B cell (primary cell): ENCODE measurements around the gene DLAT. TPM values are rescaled to one million over a fixed set of nuclear protein-coding genes. Genes with fewer than 3 reads are reported as not detected.
"Not testable (repeated sequence)": the region's sequence is repeated elsewhere in the genome, so short reads cannot be mapped to it uniquely, and the experiment has no call there.

Experiments
- ATAC-seq: fragments of 200-7000 bp; cut with Tn5 transposase; one replicate; pipeline ENCODE4 v1.10.0; 2021; ENCODE audit warnings: low read depth, mild to moderate bottlenecking, moderate number of reproducible peaks, moderate library complexity
- CTCF ChIA-PET: fragments of 350-600 bp; sonication (Branson Sonifier 250); formaldehyde crosslinking; loops from one replicate; lab custom pipeline; 2021; ENCODE audit warnings: antibody characterized with exemption, inconsistent platforms; lab: Charles Lee
- POLR2A ChIA-PET: fragments of 350-600 bp; sonication (Branson Sonifier 250); formaldehyde crosslinking; loops from one replicate; lab custom pipeline; 2021; ENCODE audit warnings: antibody characterized with exemption; lab: Charles Lee
- DNase-seq: peaks from one replicate; pipeline ENCODE4 v3.0.0; 2013
- H2AFZ ChIP-seq: 2 replicates; pipeline ENCODE4 v1.6.1; 2012; ENCODE audit warnings: mild to moderate bottlenecking, low read depth, low read length; ENCODE audit not compliant: insufficient read depth, poor library complexity, severe bottlenecking
- H3K27ac ChIP-seq, 2 donors: 1 replicate in 1 of 2; 2 replicates in 1 of 2; pipeline ENCODE4 v1.5.1; 2012 to 2013; ENCODE audit warnings: low read length in 2 of 2, mild to moderate bottlenecking in 2 of 2, moderate library complexity in 1 of 2
- H3K27me3 ChIP-seq, 4 experiments: fragments of 200-600 bp in 1 of 4; sonication (generic) in 1 of 4; replicated peaks in 1 of 4; 1 replicate in 2 of 4; 2 replicates in 2 of 4; pipeline versions ENCODE4 v1.6.1 to v1.7.0; 2013 to 2016; ENCODE audit warnings: low read length in 3 of 4, mild to moderate bottlenecking in 2 of 4, mixed read lengths in 1 of 4, moderate library complexity in 1 of 4; ENCODE audit not compliant: insufficient read depth in 4 of 4, control insufficient read depth in 3 of 4; ENCODE audit errors: control extremely low read depth in 1 of 4
- H3K36me3 ChIP-seq, 2 experiments: replicated peaks in 1 of 2; 1 replicate in 1 of 2; 2 replicates in 1 of 2; pipeline versions ENCODE4 v1.6.1 to v1.7.1; 2013; ENCODE audit warnings: low read length in 1 of 2; ENCODE audit not compliant: insufficient read depth in 2 of 2, control insufficient read depth in 1 of 2; ENCODE audit errors: control extremely low read depth in 1 of 2, extremely low read depth in 1 of 2
- H3K4me1 ChIP-seq, 2 donors: fragments of 200-600 bp in 1 of 2; sonication (generic) in 1 of 2; 1 replicate in 1 of 2; 2 replicates in 1 of 2; pipeline versions ENCODE4 v1.5.1 to v1.6.1; 2013 to 2017; ENCODE audit warnings: low read length in 2 of 2; ENCODE audit not compliant: control insufficient read depth in 2 of 2, insufficient read depth in 2 of 2
- H3K4me2 ChIP-seq: replicated peaks from 2 replicates; pipeline ENCODE3; 2012; ENCODE audit warnings: mild to moderate bottlenecking, low read depth, low read length; ENCODE audit not compliant: poor library complexity, severe bottlenecking
- H3K4me3 ChIP-seq, 5 experiments: fragments of 200-600 bp in 1 of 5; sonication (generic) in 1 of 5; 1 replicate in 3 of 5; 2 replicates in 2 of 5; pipeline versions ENCODE4 v1.5.1 to v1.7.0; 2011 to 2016; ENCODE audit warnings: low read length in 4 of 5, mild to moderate bottlenecking in 4 of 5, low read depth in 2 of 5, control low read depth in 1 of 5, moderate library complexity in 1 of 5; ENCODE audit not compliant: insufficient read depth in 1 of 5; ENCODE audit errors: control extremely low read depth in 1 of 5, extremely low read depth in 1 of 5
- H3K79me2 ChIP-seq: fragments of 200-600 bp; sonication (generic); one replicate; pipeline ENCODE4 v1.6.0; 2016; ENCODE audit warnings: low read length; ENCODE audit not compliant: control insufficient read depth, insufficient read depth
- H3K9ac ChIP-seq: fragments of 200-600 bp; sonication (generic); 2 replicates; pipeline ENCODE4 v1.6.1; 2017; ENCODE audit warnings: mild to moderate bottlenecking, low read length, moderate library complexity
- H3K9me3 ChIP-seq, 3 donors: one replicate each; pipeline versions ENCODE4 v1.6.1 to v1.7.1; 2013; ENCODE audit warnings: low read length in 2 of 3; ENCODE audit not compliant: control insufficient read depth in 2 of 3, insufficient read depth in 1 of 3; ENCODE audit errors: control extremely low read depth in 1 of 3
- H4K20me1 ChIP-seq: 2 replicates; pipeline ENCODE4 v1.6.0; 2012; ENCODE audit warnings: mild to moderate bottlenecking, low read length; ENCODE audit not compliant: insufficient read depth, control insufficient read depth, poor library complexity, severe bottlenecking
- H3K27ac Mint-ChIP-seq: one replicate; pipeline ENCODE4 v1.8.0; 2021; ENCODE audit warnings: mixed read lengths
- H3K27me3 Mint-ChIP-seq: one replicate; pipeline ENCODE4 v1.8.0; 2021; ENCODE audit warnings: mixed read lengths
- H3K4me1 Mint-ChIP-seq: one replicate; pipeline ENCODE4 v1.8.0; 2021; ENCODE audit warnings: mixed read lengths
- H3K4me3 Mint-ChIP-seq: one replicate; pipeline ENCODE4 v1.8.0; 2021; ENCODE audit warnings: mixed read lengths
- H3K9me3 Mint-ChIP-seq: one replicate; pipeline ENCODE4 v1.8.0; 2022; ENCODE audit warnings: mixed read lengths; ENCODE audit not compliant: insufficient read depth
- EZH2 ChIP-seq: IDR thresholded peaks from 2 replicates; pipeline ENCODE4 v1.6.1; 2012; ENCODE audit warnings: borderline replicate concordance, low read depth, mild to moderate bottlenecking, moderate library complexity, low read length; ENCODE audit not compliant: insufficient read depth, poor library complexity, severe bottlenecking
- WGBS: methylation state at CpG from one replicate; pipeline ENCODE4 v1.1.5; 2013; ENCODE audit warnings: missing lambda C conversion rate; ENCODE audit not compliant: insufficient coverage; 5-methylcytosine and 5-hydroxymethylcytosine counted together
- intact Hi-C: fragments of 100-400 bp; cut with micrococcal nuclease; formaldehyde crosslinking; loops from one replicate; pipeline ENCODE4 v1.10.0; 2022
- polyA plus RNA-seq: library from polyadenylated mRNA; depleted of rRNA; stranded (reverse); fragments of >200 nt; gene quantifications from 2 replicates; pipeline ENCODE4 v1.2.3, GENCODE V29; 2012
- total RNA-seq, 2 donors: library from RNA; stranded (reverse); fragments of 120-200 nt in 1 of 2; gene quantifications; 1 replicate in 1 of 2; 2 replicates in 1 of 2; pipeline versions ENCODE4 v1.2.3 to v1.2.4, GENCODE V29; 2013 to 2022
- TF ChIP-seq, protein P1 (sequence below): fragments of 200-600 bp; IDR thresholded peaks from one replicate; pipeline ENCODE4 v1.8.0; 2022; ENCODE audit warnings: antibody characterized with exemption, mild to moderate bottlenecking

Gene DLAT
- total and polyA plus RNA-seq, 2 donors (not counting 1 experiment from before 2014, with no cell fraction given) = 8.9 to 19.8 TPM

GRCh38 chr11:112005422-112006094 lies 19.6 kb upstream of the DLAT start:
- CTCF ChIA-PET = interaction anchor here (1.5 kb wide), 1 partner anchor 81 kb away, joined by 3 read pairs; the partner anchor contains the start of genes SDHD and TIMM8B
- Histone ChIP-seq H3K4me1 (peaks cover 0 to 5% of the 10 kb centered on the region in 2 donors), H4K20me1 (no peaks in the 10 kb centered on the region), H3K27ac (no peak overlapping the region), H3K36me3 (no peaks in the 10 kb centered on the region), H3K9ac (no peak overlapping the region), H3K9me3 (no peaks in the 10 kb centered on the region), H3K4me2 (no peak overlapping the region), H3K4me3 (no peak overlapping the region), H3K79me2 (no peaks in the 10 kb centered on the region), H3K27me3 (no peaks in the 10 kb centered on the region), H2AFZ (no peak overlapping the region)
- peaks cover 4% of the 10 kb centered on the region for H3K4me1 Mint-ChIP-seq
- no peak overlapping the region for H3K27ac Mint-ChIP-seq
- no peak for ATAC-seq
- H3K4me3 Mint-ChIP-seq = no peak overlapping the region
- DNase-seq = no peak
- WGBS = 89% methylated on average over 9 of the region's 11 CpGs
- H3K9me3 Mint-ChIP-seq = no peaks in the 10 kb centered on the region
- intact Hi-C loops = no loop called here
- POLR2A ChIA-PET = no interaction called here
- TF ChIP-seq, protein P1, sequence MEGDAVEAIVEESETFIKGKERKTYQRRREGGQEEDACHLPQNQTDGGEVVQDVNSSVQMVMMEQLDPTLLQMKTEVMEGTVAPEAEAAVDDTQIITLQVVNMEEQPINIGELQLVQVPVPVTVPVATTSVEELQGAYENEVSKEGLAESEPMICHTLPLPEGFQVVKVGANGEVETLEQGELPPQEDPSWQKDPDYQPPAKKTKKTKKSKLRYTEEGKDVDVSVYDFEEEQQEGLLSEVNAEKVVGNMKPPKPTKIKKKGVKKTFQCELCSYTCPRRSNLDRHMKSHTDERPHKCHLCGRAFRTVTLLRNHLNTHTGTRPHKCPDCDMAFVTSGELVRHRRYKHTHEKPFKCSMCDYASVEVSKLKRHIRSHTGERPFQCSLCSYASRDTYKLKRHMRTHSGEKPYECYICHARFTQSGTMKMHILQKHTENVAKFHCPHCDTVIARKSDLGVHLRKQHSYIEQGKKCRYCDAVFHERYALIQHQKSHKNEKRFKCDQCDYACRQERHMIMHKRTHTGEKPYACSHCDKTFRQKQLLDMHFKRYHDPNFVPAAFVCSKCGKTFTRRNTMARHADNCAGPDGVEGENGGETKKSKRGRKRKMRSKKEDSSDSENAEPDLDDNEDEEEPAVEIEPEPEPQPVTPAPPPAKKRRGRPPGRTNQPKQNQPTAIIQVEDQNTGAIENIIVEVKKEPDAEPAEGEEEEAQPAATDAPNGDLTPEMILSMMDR = no peak
- no peak for TF ChIP-seq EZH2
- peaks cover 24% of the 10 kb centered on the region for H3K27me3 Mint-ChIP-seq

- CTCF ChIA-PET, H3K9me3 Mint-ChIP-seq, intact Hi-C loops, H3K27me3 ChIP-seq, H3K9ac ChIP-seq, H4K20me1 ChIP-seq, H2AFZ ChIP-seq, ATAC-seq, H3K36me3 ChIP-seq, H3K79me2 ChIP-seq, POLR2A ChIA-PET, H3K4me2 ChIP-seq, H3K4me1 ChIP-seq, H3K4me3 ChIP-seq, DNase-seq, H3K27ac ChIP-seq, H3K27ac Mint-ChIP-seq, H3K4me3 Mint-ChIP-seq, H3K9me3 ChIP-seq, H3K4me1 Mint-ChIP-seq: not testable (repeated sequence)
- 87% methylated on average over 4 of the region's 4 CpGs for WGBS
- H3K27me3 Mint-ChIP-seq = peaks cover 19% of the 10 kb centered on the region
Observed at GRCh38 chr11:112006095-112006441, 19.1 kb upstream of the DLAT start.

- H3K79me2 ChIP-seq, H3K9me3 ChIP-seq, H3K4me3 ChIP-seq, H3K9me3 Mint-ChIP-seq, H3K4me1 ChIP-seq, DNase-seq, H3K9ac ChIP-seq, H3K27ac Mint-ChIP-seq, ATAC-seq, intact Hi-C loops, POLR2A ChIA-PET, H4K20me1 ChIP-seq, H3K27ac ChIP-seq, H3K36me3 ChIP-seq, CTCF ChIA-PET, H3K27me3 ChIP-seq, H2AFZ ChIP-seq, H3K4me1 Mint-ChIP-seq, H3K4me2 ChIP-seq, H3K4me3 Mint-ChIP-seq: not testable (repeated sequence)
- no CpG with 5 or more reads among the region's 5 CpGs for WGBS
- H3K27me3 Mint-ChIP-seq = peaks cover 13% of the 10 kb centered on the region
Observed at GRCh38 chr11:112011451-112011850, 13.8 kb upstream of the DLAT start.
